Measurements from ENCODE around the gene LHFPL2. TPM values are rescaled to one million over a fixed set of nuclear protein-coding genes. Genes with fewer than 3 reads are reported as not detected.

Gene LHFPL2
- total RNA-seq, 1 donor from 2014 or later, result 40.6 TPM

DNA sequence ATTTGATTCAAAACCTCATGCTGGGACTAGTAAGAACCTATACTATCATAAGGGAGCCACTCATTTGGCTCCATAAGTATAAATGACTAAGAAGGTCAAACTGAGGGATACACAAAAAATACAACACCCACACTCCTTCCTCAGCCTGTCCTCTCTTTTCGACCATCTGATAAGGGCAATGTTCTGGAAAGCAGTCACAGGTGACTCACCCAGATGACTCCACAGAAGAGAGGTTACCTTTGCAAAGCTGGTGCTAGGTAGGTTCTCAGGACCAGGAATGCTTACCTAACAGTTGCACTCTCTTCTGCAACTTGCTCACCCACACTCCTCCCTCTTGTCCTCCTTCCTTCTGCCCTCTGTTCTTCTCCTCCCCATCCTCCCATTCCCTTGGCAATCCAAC lies 32.9 kb downstream of the LHFPL2 start:
- no peaks in the 10 kb centered on the region for H3K27me3 ChIP-seq (ENCODE audit: low read depth)
- no peak overlapping the region for H3K27ac ChIP-seq
- ATAC-seq (no peak), DNase-seq (no peak)
- no peak overlapping the region for H3K4me3 ChIP-seq
- intact Hi-C loops (cut with DNase I), result no loop called here
- no peaks in the 10 kb centered on the region for H3K4me1 ChIP-seq
- TF ChIP-seq, protein P1, sequence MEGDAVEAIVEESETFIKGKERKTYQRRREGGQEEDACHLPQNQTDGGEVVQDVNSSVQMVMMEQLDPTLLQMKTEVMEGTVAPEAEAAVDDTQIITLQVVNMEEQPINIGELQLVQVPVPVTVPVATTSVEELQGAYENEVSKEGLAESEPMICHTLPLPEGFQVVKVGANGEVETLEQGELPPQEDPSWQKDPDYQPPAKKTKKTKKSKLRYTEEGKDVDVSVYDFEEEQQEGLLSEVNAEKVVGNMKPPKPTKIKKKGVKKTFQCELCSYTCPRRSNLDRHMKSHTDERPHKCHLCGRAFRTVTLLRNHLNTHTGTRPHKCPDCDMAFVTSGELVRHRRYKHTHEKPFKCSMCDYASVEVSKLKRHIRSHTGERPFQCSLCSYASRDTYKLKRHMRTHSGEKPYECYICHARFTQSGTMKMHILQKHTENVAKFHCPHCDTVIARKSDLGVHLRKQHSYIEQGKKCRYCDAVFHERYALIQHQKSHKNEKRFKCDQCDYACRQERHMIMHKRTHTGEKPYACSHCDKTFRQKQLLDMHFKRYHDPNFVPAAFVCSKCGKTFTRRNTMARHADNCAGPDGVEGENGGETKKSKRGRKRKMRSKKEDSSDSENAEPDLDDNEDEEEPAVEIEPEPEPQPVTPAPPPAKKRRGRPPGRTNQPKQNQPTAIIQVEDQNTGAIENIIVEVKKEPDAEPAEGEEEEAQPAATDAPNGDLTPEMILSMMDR (IDR thresholded peaks at IDR 0.05), result no peak
- no peaks in the 10 kb centered on the region for H3K36me3 ChIP-seq
- H3K9me3 ChIP-seq, result peaks cover 3% of the 10 kb centered on the region

GRCh38 chr5:78614816-78615215 lies 33.8 kb downstream of the LHFPL2 start:
- H3K27me3 ChIP-seq (ENCODE audit: low read depth), result no peaks in the 10 kb centered on the region
- TF ChIP-seq, protein P1 (IDR thresholded peaks at IDR 0.05), result no peak
- H3K36me3 ChIP-seq, result no peaks in the 10 kb centered on the region
- H3K27ac ChIP-seq, result no peak overlapping the region
- ATAC-seq, result no peak
- intact Hi-C loops (cut with DNase I), result no loop called here
- no peaks in the 10 kb centered on the region for H3K9me3 ChIP-seq
- no peaks in the 10 kb centered on the region for H3K4me1 ChIP-seq
- H3K4me3 ChIP-seq, result no peak overlapping the region
- no peak for DNase-seq

DNA sequence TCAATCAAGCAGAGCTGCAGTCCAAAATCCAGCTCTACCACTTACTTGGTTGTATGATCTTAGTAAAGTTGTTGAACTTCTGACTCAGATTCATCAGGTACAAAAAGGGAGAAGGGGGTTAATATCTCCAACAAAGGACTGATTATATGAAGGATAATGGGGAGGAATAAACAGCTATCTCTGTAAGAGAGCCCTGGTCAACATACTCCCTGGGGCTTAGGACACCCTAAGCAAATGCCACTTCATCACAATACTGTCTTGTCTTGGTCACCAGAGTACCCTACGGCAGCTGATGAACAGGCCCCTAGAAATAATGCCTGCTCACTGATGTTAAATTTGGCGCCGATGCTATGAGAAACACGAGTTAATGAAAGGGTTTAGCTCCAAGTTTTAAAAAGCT lies 34.8 kb downstream of the LHFPL2 start:
- ATAC-seq, result no peak
- no peak overlapping the region for H3K27ac ChIP-seq
- intact Hi-C loops (cut with DNase I), result no loop called here

DNA sequence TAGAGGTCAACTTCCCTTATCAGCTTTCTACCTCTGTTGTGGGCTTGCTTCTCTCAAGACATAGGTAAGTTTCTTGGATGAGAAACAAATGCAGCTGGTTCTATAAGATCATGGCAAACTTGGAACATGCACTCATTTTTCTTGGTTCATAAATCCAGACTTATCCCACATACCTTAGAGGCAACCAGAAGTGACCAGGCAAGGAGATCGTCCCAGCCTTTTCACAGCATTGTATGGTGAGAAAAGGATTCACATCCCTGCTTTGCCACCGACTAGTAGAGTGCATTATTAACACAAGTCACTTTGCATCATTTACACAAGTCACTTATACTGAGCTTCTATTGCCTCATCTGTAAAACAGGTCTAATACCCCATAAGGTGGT lies 35.4 kb downstream of the LHFPL2 start:
- intact Hi-C loops (cut with DNase I), result no loop called here
- ATAC-seq (no peak), DNase-seq (no peak)
- H3K4me1 ChIP-seq, result no peaks in the 10 kb centered on the region
- no peak overlapping the region for H3K27ac ChIP-seq
- H3K4me3 ChIP-seq, result no peak overlapping the region
- H3K9me3 ChIP-seq, result no peaks in the 10 kb centered on the region
- no peaks in the 10 kb centered on the region for H3K36me3 ChIP-seq
- TF ChIP-seq, protein P1 (IDR thresholded peaks at IDR 0.05), result no peak
- H3K27me3 ChIP-seq (ENCODE audit: low read depth), result no peaks in the 10 kb centered on the region

More for the DNA sequence above, 34.8 kb downstream of the LHFPL2 start:
- no peak overlapping the region for H3K4me3 ChIP-seq
- no peak for DNase-seq
- H3K4me1 ChIP-seq, result no peaks in the 10 kb centered on the region
- H3K27me3 ChIP-seq (ENCODE audit: low read depth), result no peaks in the 10 kb centered on the region
- no peaks in the 10 kb centered on the region for H3K9me3 ChIP-seq
- TF ChIP-seq, protein P1 (IDR thresholded peaks at IDR 0.05), result no peak
- H3K36me3 ChIP-seq, result no peaks in the 10 kb centered on the region

DNA sequence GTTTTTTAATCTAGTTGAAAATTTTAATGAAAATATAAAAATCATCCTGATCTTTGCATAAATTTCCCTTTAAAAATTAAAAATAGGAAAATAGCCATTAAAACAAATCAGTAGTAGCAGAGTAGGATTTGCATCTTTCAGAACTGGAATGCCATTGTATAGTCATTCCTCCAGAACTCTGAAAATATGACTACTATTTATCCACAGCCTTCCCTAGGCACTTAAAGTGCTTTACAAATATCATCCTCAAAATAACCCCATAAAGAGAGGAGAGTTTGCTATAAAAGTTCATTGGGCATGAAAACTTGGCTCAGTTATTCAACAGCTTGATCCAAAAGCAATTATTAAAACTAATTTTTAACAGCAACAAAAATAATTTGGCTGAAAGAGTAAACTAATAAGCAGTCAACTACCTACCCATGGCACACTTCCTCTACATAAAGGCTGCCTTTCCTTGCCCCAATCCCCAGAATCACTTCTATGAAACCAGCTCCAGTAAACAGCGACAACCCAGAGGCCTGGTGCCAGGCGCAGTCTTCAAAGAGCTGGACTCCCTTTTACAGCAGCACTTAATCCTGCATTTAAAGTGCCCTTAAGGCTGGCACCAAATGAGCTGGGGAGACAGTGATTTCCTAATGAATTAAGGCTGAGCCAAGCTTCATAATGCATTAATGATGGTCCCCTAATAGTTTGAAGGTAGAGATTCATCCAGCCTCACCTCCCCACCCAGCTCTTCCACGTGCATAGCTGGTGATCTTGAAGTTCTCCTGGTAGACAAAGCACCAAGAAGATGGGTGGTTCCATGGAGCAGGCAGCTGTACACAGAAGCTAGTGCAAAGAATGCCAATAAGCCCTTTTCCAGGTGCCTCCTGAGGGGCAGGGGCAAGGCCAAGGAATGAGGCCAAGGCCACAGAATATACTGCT lies 36.1 kb downstream of the LHFPL2 start:
- no peaks in the 10 kb centered on the region for H3K27me3 ChIP-seq (ENCODE audit: low read depth)
- TF ChIP-seq, protein P1 (IDR thresholded peaks at IDR 0.05), result no peak
- no peaks in the 10 kb centered on the region for H3K9me3 ChIP-seq
- peak; percentile 51 to 61 for ATAC-seq
- H3K4me3 ChIP-seq, result no peak overlapping the region
- H3K27ac ChIP-seq, result no peak overlapping the region
- no peaks in the 10 kb centered on the region for H3K4me1 ChIP-seq
- no peak for DNase-seq
- intact Hi-C loops (cut with DNase I), result no loop called here
- no peaks in the 10 kb centered on the region for H3K36me3 ChIP-seq
